GM15510 (cell line): ENCODE measurements around the gene NANOS2.

Experiments used
- POLR2A ChIP-seq: IDR thresholded peaks from 3 replicates; pipeline ENCODE4 v1.6.1; 2011; ENCODE audit warnings: borderline replicate concordance; ENCODE audit not compliant: insufficient read length; ENCODE audit errors: extremely low read depth

Gene NANOS2

DNA sequence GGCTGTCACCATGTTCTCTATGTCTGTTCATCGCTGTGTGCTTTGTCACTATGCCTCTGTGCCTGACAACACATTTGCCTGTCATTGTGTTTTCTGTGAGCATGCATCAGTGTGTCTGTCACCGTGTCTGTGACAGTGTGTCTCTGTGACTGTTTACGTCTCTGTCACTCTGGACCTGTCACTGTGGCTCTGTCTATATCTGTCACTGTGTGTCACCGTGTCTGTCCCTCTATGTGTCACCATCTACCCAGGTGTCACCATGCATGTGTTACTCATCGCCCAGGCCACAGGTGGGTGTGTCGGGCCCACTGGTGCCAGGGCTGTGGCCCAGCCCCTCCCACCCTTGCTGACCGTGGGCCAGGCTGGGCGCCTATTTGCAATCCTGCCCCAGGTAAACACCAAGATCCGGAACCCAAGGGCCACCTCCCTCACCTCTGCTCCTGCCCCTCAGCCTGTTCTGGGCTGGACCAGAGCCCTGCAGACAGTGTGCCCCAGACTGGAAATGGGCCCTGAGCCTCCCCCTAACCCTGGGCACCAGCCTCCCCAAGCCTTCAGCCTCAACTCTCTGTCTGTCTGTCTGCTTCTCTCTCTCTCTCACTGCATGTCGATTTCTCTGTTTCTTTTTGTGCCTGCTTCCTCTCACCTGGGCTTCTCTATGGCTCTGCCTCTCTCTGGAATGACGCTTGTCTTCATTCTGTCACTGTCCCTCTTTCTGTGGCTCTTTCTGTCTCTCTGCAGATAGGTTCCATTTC lies 36.4 kb downstream of the NANOS2 start:
- TF ChIP-seq POLR2A, result no peak

DNA sequence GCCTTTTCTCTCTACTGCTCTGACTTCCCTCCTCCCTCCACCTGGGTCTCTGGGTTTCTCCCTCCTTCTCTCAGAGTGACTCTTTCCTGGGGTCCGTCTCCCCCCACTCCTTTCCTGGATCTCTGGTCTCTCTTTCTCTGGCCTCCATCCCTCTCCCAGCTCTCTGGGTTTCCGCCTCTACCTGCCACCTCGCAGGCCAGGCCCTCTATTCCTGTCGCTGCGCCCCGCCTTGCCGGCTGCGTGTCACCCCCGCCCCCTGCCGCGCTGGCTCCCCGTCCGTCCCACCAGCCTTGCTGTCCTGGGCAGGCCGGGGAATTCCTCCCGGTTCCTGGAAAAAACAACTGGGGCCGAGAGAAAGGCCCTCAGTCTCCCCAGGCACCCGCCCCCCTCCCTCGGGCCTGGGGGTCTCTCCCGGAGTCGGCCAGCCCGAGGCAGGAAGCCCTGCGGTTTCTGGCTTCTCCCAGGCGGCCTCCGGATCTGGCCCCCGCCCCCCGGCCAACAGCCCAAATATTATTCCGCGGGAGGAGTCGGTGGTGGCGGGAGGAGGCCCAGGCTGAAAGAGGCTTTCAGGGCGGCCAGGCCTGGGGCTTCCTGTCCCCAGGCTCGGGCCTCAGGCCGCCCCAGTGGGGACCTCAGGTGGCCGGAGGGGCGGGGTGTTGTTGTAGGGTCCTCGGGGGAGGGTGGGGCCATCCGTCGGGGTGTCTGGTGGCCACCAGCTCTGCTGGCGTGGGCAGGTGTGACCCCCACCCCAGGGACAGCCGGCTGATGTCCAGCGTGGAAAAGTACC lies 38.0 kb downstream of the NANOS2 start:
- TF ChIP-seq POLR2A, result no peak

DNA sequence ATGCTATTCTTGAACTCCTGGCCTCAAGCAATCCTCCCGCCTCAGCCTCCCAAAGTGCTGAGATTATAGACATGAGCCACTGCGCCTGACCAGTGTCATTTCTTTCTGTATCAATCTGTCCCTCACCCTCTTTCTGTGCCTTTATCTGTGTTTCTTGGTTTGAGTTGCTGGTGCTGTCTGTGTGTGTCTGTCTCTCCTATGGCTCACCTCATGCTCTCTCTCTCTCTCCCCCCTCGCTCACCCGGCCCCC lies 38.5 kb downstream of the NANOS2 start:
- no peak for TF ChIP-seq POLR2A

DNA sequence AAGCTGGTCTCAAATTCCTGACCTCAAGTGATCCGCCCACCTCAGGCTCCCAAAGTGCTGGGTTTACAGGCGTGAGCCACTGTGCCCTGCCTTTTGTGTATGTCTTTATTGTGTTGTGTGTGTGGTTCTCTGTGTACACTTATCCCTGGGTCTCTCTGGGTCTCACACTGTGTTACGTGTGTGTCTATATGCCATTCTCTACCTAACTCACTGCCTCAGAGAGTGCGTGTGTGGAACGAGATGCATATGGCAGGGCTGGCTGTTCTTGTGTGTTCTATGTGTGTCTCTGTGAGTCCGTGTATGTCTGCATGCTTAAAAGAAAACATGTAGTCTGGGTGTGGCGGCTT lies 40.0 kb downstream of the NANOS2 start:
- TF ChIP-seq POLR2A, result no peak

DNA sequence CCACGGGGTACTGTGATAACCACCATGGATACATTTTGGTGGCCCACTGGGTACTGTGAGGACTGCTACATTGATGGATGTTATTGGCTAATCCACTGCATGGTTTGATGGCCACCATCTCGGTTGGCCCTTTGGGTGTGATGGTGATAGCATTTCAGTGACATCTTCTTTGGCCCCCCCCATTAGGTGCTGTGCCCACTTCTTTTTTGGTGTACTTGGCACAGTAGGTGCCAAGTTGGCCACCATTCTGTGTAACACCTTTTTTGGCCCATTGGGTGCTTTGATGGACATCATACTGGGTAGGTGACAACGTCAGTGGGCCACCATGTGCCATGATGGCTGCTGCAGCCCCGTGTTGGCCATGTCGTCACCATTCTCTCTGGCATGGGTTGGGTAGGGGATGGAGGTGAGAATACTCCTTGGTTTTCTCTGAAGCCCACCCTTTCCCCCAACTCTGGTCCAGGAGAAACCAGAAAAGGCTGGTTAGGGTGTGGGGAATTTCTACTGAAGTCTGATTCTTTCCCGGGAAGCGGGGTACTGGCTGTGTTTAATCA lies 41.3 kb downstream of the NANOS2 start:
- TF ChIP-seq POLR2A, result no peak

DNA sequence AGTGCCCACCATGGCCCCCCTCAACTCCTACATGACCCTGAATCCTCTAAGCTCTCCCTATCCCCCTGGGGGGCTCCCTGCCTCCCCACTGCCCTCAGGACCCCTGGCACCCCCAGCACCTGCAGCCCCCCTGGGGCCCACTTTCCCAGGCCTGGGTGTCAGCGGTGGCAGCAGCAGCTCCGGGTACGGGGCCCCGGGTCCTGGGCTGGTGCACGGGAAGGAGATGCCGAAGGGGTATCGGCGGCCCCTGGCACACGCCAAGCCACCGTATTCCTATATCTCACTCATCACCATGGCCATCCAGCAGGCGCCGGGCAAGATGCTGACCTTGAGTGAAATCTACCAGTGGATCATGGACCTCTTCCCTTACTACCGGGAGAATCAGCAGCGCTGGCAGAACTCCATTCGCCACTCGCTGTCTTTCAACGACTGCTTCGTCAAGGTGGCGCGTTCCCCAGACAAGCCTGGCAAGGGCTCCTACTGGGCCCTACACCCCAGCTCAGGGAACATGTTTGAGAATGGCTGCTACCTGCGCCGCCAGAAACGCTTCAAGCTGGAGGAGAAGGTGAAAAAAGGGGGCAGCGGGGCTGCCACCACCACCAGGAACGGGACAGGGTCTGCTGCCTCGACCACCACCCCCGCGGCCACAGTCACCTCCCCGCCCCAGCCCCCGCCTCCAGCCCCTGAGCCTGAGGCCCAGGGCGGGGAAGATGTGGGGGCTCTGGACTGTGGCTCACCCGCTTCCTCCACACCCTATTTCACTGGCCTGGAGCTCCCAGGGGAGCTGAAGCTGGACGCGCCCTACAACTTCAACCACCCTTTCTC lies 42.3 kb downstream of the NANOS2 start:
- TF ChIP-seq POLR2A, result no peak

DNA sequence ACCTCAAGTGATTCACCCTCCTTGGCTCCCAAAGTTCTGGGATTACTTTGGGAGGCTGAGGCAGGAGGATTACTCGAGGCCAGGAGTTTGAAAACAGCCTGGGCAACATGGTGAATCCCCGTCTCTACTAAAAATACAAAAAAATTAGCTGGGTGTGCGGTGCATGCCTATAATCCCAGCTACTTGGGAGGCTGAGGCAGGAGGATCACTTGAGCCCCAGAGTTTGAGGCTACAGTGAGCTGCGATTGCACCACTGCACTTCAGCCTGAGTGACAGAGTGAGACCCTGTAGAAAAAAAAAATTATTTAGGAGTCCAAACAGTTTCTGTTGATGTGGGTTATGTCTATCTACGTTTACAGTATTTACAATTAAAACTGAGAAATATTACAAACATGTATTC lies 43.8 kb downstream of the NANOS2 start:
- TF ChIP-seq POLR2A, result no peak

DNA sequence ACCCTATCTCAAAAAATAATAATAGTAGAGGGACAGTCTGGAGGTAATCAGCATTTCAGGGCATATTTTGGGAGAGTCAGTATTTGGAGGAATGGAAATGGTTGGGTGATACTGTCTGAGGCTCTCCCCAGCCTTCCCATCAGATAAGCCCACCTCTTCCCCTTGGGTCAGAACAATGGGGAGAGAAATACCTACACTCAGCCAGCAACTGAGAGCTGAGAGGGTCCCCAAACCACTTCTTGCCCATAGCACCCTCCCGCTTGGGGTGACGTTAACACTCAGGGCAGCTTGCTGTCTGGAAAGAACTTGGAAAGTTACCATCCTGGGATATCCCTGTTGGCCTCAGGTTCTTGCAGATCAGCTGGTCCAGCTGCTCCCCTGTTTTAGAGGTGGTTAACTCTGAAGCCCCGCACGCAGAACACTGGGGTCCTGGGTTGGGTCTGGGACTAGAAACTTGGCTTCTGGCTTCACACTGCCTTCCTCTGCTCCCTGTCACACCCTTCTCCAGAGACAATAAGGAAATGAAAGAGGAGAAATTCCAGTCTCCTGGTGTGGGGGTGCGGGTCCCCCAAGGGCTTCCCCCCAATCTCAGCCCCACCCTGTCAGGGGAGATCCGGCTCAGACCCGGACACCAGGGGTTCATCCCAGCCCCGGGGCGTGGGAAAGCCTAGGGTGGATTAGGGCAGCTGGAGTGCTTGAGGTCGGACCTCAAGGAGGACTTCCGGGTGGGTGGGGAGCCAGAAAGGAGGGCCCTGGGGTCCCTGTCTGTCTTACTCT lies 48.0 kb downstream of the NANOS2 start:
- no peak for TF ChIP-seq POLR2A

DNA sequence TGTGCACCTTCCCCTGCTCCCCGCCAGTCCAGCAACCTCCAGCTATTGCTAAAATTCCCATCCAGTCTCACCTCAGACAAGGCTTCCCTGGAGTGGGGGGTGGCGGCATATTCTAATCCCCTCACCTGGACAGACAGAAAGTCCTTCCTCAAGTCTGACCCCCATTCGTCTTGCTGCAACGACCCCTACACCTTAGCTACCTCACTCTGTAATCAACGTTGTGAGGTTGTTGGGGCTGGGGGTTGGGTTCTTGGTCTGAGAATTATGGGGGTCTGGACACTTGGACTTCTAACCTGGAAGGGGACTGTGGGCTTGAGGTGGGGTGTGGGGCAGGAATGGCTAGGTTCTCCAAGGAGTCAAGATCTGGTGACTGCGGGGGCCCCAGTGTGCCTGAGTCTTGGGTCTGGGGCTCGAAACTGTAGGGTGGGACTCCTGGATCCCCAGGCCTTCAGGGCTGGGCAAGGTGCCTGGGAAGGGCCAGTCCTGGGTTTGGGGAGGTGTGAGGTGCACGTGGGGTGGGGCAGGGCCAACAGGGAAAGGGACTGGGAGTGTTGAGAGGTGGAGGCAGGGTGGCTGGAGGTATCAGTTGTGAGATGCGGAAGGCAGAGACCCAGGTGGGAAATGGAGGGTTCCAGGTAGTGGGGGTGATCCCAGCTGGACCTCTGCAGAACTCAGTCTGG lies 49.2 kb downstream of the NANOS2 start:
- no peak for TF ChIP-seq POLR2A

DNA sequence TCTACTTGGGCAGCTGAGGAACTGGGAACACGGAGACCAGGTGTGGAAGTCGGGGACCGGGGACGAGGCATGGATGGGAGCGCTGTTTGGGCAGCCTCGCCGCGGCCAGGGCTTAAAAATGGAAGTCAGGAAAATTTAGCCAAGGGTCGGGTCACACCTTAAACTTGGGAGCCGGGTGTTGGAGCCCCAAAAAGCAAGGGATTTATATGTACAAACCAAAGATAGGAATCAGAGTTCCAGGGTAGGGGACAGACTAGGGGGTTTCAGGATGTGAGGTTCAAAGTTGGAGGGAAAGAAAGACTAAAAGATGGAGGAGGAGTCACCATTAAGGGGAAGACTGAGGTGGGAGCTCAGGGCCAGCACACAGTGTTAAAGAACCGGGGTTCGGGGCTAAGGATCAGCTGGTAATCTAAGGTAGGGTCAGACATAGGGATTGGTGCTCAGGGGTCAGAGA lies 49.9 kb downstream of the NANOS2 start:
- no peak for TF ChIP-seq POLR2A

DNA sequence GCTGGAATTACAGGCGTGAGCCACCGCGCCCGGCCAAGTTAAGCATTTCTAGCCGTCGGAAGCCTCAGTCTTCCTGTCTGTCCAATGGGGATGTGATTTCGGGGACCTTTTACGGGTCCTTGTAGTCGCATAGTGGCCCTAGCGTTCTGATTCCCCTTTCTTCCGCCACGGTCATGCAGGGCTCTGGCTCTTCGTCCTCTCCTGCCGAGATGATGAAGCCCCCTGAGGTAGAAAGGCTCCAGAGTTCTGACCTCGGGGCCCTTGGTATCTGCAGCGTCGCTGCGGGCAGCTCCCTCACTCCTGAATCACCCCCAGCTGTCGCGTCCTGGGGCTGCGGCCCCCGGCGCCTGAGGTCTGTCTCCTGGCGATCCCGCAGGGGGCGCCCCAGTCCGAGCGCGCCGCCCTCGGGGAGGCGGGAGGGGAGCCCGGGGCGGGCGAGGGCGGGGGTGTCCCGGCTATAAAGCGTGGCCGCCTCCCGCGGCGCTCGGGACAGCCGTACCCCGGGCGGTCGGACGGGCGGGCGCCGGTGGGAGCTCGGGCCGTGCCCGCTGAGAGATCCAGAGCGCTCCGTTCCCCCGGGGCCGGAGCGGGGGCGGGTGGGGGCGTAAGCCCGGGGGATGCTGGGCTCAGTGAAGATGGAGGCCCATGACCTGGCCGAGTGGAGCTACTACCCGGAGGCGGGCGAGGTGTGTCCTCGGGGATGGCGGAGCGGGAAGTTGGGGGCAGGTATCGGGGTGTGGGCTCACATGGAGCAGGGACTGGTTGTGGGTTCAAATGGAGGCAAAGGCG lies 50.5 kb downstream of the NANOS2 start, which contains the start of gene FOXA3:
FOXA3 (plus strand) TSS at position 487 of the 789 bp plus-strand sequence; CDS start at position 618, 131 bp downstream.
- no peak for TF ChIP-seq POLR2A

DNA sequence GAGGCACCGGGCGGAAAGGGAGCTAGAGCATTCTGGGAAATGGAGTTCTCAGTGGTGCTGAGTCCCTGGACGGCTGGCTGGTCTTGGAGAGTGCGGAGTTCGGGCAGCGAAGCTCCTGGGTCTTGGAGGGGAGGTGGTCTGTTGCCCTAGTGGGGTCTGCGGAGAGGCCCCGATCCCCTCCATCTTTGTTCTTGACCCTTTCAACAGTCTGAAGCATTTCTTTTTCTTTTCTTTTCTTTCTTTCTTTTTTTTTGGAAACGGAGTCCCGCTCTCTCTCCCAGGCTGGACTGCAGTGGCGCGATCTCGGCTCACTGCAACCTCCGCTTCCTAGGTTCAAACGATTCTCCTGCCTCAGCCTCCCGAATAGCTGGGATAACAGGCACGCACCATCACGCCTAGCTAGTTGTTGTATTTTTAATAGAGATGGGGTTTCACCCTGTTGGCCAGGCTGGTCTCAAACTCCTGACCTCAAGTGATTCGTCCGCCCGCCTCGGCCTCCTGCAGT lies 51.2 kb downstream of the NANOS2 start:
- no peak for TF ChIP-seq POLR2A
